Smooth muscle cell (in vitro differentiated cells): ENCODE data around the gene GAR1. TPM values are rescaled to one million over a fixed set of nuclear protein-coding genes. Genes with fewer than 3 reads are reported as not detected.

Experiments
- DNase-seq: peaks from one replicate; lab custom pipeline; 2025; ENCODE audit not compliant: unreplicated experiment; lab: John Stamatoyannopoulos, UW
- H2AFZ ChIP-seq: fragments of 200-600 bp; sonication (generic); 2 replicates; pipeline ENCODE4 v1.6.0; 2016; ENCODE audit warnings: antibody characterized with exemption, low read depth, mild to moderate bottlenecking
- H3F3A ChIP-seq: fragments of 200-600 bp; sonication (generic); 2 replicates; pipeline ENCODE4 v1.6.0; 2017; ENCODE audit warnings: antibody characterized with exemption, low read depth
- H3K27ac ChIP-seq: fragments of 200-600 bp; sonication (generic); 2 replicates; pipeline ENCODE4 v1.5.1; 2016; ENCODE audit warnings: low read depth, mild to moderate bottlenecking
- H3K27me3 ChIP-seq: fragments of 200-600 bp; sonication (generic); 2 replicates; pipeline ENCODE4 v1.6.1; 2016; ENCODE audit warnings: low read depth, mild to moderate bottlenecking
- H3K36me3 ChIP-seq: fragments of 200-600 bp; sonication (generic); 2 replicates; pipeline ENCODE4 v1.5.1; 2016; ENCODE audit warnings: low read depth
- H3K4me1 ChIP-seq: fragments of 200-600 bp; sonication (generic); 2 replicates; pipeline ENCODE4 v1.5.1; 2016; ENCODE audit warnings: low read depth
- H3K4me2 ChIP-seq: fragments of 200-600 bp; sonication (generic); 2 replicates; pipeline ENCODE4 v1.6.0; 2016; ENCODE audit warnings: mild to moderate bottlenecking
- H3K4me3 ChIP-seq: fragments of 200-600 bp; sonication (generic); 2 replicates; pipeline ENCODE4 v1.5.1; 2016; ENCODE audit warnings: mild to moderate bottlenecking
- H3K79me2 ChIP-seq: fragments of 200-600 bp; sonication (generic); 2 replicates; pipeline ENCODE4 v1.6.0; 2016; ENCODE audit warnings: low read depth, mild to moderate bottlenecking
- H3K9ac ChIP-seq: fragments of 200-600 bp; sonication (generic); 2 replicates; pipeline ENCODE4 v1.6.0; 2016; ENCODE audit warnings: low read depth
- H3K9me3 ChIP-seq: fragments of 200-600 bp; sonication (generic); replicated peaks from 2 replicates; pipeline ENCODE4 v1.5.1; 2016; ENCODE audit warnings: low read depth
- H4K20me1 ChIP-seq: fragments of 200-600 bp; sonication (generic); 2 replicates; pipeline ENCODE4 v1.6.0; 2016; ENCODE audit warnings: low read depth
- CTCF ChIP-seq: fragments of 200-600 bp; sonication (generic); IDR thresholded peaks from 2 replicates; pipeline ENCODE4 v1.5.1; 2017; ENCODE audit warnings: borderline replicate concordance, mild to moderate bottlenecking, antibody characterized with exemption; ENCODE audit not compliant: insufficient read depth, poor library complexity, severe bottlenecking
- WGBS: methylation state at CpG from one replicate; pipeline ENCODE4 v1.1.7; 2016; ENCODE audit warnings: low lambda C conversion rate; 5-methylcytosine and 5-hydroxymethylcytosine counted together
- polyA plus RNA-seq: library from polyadenylated mRNA; unstranded; fragments of >200 nt; fragmentation: Nextera tagmentation; extraction: Ambion mirVana; gene quantifications from 2 replicates; pipeline ENCODE4 v1.2.1, GENCODE V29; 2016
- total RNA-seq: library from RNA; depleted of rRNA; stranded (reverse); fragments of >200 nt; gene quantifications from 2 replicates; pipeline ENCODE4 v1.2.3, GENCODE V29; 2014

Gene GAR1
- total and polyA plus RNA-seq, 2 experiments from 2014 or later, result 11.1 to 30.3 TPM

DNA sequence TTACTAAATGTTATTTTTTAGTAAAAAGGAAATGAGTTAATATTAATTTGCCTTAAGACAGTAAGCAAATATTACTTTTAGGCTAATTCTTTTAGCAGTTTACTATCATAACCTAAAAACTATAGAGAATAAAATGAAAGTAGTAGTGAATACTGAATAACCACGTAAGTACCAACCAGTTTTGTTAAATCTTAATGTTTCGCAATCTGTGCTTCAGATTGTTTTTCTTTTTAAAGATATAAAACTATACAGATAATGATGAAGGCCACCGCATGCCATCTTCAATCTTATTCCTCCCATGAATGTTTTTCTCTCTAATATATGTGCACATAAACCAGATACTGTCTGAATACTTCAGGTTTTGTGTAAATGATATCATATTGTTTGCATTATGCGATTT is 18.2 kb downstream of the GAR1 start:
- no peak overlapping the region for H3K4me3 ChIP-seq
- no peaks in the 10 kb centered on the region for H3K4me1 ChIP-seq
- no peaks in the 10 kb centered on the region for H3F3A ChIP-seq
- H3K4me2 ChIP-seq, result no peak overlapping the region
- H3K27ac ChIP-seq, result no peak overlapping the region
- DNase-seq, result no peak
- H3K36me3 ChIP-seq, result no peaks in the 10 kb centered on the region
- H3K9me3 ChIP-seq, result no peaks in the 10 kb centered on the region
- no peak for TF ChIP-seq CTCF
- no peak overlapping the region for H2AFZ ChIP-seq
- 100% methylated on average over 4 of the region's 4 CpGs for WGBS
- no peaks in the 10 kb centered on the region for H4K20me1 ChIP-seq
- no peaks in the 10 kb centered on the region for H3K27me3 ChIP-seq
- no peaks in the 10 kb centered on the region for H3K79me2 ChIP-seq
- no peak overlapping the region for H3K9ac ChIP-seq

GRCh38 chr4:109836985-109837384 is 21.4 kb downstream of the GAR1 start:
- 86% methylated on average over 3 of the region's 3 CpGs for WGBS
- no peaks in the 10 kb centered on the region for H3K27me3 ChIP-seq

GRCh38 chr4:109846395-109847098 is 31.0 kb downstream of the GAR1 start:
- Histone ChIP-seq H3K9ac (no peak overlapping the region), H4K20me1 (no peaks in the 10 kb centered on the region), H3K4me3 (no peak overlapping the region), H3K36me3 (no peaks in the 10 kb centered on the region), H3K4me2 (peak overlapping the region; percentile 40), H2AFZ (peak overlapping the region; percentile 45), H3K27ac (no peak overlapping the region), H3K79me2 (no peaks in the 10 kb centered on the region), H3F3A (no peaks in the 10 kb centered on the region), H3K9me3 (no peaks in the 10 kb centered on the region), H3K4me1 (peaks cover 16% of the 10 kb centered on the region), H3K27me3 (no peaks in the 10 kb centered on the region)
- WGBS, result 44% methylated on average over 6 of the region's 6 CpGs
- no peak for TF ChIP-seq CTCF
- DNase-seq, result no peak

More at GRCh38 chr4:109836985-109837384, 21.4 kb downstream of the GAR1 start:
- Histone ChIP-seq H3K4me1 (no peaks in the 10 kb centered on the region), H2AFZ (no peak overlapping the region), H4K20me1 (no peaks in the 10 kb centered on the region), H3K4me3 (no peak overlapping the region), H3K9me3 (no peaks in the 10 kb centered on the region), H3K9ac (no peak overlapping the region), H3K4me2 (no peak overlapping the region), H3K36me3 (no peaks in the 10 kb centered on the region), H3F3A (no peaks in the 10 kb centered on the region), H3K27ac (no peak overlapping the region), H3K79me2 (no peaks in the 10 kb centered on the region)
- no peak for TF ChIP-seq CTCF
- DNase-seq, result no peak
